NCI-H2029 treated with DMSO at 0.1 percent for 48 hours (cell line): ENCODE measurements around the gene GAMT.
A peak's percentile ranks its signal among the peaks of the same experiment; 100 is the strongest.

Source experiments
- DNase-seq: peaks from one replicate; lab custom pipeline; 2025; lab: John Stamatoyannopoulos, UW

The GAMT gene

DNA sequence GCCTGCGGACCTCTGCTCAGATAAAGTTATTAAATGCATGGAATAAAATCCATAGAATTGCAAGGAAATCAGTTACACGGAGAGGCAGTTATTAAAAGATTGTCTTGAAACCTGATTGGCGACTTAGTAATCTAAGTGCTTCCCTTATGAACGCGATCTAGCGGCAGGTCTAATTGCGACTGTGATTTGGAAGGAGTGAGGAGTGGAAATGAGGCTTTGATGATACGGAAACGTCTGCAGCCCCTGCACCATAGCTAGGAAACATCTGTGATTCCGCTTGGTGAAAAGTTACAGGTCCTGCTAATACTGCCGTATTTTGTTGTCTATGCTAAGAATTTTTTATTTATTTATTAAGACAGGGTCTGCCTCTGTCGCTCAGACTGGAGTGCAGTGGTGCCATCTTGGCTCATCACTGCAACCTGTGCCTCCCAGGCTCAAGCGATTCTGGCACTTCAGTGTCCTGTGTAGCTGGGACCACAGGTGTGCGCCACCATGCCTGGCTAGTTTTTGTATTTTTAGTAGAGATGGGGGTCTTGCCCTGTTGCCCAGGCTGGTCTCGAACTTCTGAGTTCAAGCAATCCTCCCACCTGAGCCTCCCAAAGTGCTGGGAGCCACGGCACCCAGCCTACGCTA is 16.7 kb downstream of the GAMT start:
- no peak for DNase-seq

DNA sequence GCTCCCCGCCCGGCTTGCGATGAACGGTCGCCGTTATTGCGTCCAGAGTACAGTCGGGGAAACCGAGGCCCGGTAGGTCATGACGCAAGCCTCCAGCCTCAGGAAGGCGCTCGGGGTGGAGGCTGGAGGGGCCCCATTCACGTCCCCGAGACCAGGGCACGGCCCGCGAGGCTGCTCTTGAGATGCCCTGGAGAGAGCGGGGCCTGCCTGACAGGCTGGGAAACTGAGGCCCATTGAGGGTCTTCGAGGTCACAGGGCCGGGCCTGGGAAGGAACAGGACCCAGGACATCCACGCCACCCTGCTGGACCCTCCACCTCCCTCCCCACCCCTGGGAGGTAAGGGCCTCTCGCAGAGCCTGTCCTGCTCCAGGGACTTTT is 17.3 kb downstream of the GAMT start:
- no peak for DNase-seq

DNA sequence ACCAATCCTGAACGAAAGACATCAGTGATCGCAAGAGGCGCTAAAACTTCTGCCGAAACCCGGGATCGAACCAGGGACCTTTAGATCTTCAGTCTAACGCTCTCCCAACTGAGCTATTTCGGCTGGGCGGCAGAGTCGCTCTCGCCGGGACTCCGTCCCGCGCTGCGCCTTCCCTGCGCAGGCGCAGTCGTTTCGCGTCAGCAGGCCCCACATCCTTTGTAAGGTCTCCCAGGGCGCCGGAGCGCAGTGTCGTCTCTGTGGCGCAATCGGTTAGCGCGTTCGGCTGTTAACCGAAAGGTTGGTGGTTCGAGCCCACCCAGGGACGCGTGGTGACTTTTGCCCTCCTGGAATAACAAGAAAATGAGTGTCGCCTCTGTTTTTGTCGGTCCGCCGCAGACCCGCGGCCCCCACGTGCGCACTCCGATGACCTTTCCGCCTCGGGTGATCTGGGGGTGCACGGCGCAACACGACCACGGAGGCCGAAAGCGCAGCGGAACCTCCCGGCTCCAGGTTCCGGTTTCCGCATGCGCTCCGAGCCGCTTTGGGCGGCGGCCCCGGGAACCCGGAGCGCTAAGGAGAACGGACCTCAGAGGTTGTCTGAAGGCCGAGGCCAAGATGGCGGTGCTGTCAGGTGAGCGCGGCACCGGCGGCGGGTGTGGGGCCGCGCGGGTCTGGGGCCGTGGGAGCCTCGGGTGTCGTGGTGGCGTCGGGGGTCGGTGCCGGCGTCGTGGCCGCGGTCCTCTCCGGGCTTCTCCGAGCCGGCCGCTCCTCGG is 17.8 kb downstream of the GAMT start, which contains the start of gene NDUFS7:
TSS of gene NDUFS7 (plus strand) at position 596 of the 773 bp plus-strand sequence. CDS start at position 616, 20 bp downstream.
- DNase-seq: peak; percentile 58

DNA sequence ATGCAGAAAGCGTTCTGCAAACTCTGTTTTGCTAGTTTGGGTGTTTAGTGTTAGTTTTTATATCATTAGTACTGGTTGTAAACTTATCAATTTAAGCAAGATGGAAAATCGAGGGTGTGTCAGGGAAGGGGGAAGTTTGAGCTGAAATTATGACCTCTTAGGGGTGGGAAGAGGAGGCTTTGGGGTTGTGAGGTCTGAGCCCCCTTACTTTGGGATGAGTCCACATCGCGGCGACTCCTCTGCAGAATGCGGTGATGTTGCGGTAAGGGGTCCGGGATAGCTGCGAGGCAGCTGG is 18.4 kb downstream of the GAMT start:
- DNase-seq: no peak

DNA sequence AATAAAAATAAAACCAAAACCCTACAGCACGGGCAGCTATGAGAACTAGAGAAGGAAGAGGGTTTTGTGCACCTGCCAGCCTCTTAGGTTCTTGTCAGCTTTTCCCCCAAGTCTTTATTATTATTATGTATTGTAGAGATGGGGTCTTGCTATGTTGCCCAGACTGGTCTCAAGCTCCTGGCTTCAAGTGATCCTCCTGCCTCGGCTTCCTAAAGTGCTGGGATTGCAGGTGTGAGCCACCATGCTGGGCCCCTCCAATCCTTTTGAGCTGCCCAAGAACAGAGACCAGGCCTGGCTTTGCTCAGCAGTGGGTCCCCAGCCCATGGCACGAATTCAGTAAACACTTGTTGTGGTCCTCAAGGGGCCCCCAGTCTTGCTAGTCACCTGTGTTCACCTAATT is 19.1 kb downstream of the GAMT start:
- no peak for DNase-seq

DNA sequence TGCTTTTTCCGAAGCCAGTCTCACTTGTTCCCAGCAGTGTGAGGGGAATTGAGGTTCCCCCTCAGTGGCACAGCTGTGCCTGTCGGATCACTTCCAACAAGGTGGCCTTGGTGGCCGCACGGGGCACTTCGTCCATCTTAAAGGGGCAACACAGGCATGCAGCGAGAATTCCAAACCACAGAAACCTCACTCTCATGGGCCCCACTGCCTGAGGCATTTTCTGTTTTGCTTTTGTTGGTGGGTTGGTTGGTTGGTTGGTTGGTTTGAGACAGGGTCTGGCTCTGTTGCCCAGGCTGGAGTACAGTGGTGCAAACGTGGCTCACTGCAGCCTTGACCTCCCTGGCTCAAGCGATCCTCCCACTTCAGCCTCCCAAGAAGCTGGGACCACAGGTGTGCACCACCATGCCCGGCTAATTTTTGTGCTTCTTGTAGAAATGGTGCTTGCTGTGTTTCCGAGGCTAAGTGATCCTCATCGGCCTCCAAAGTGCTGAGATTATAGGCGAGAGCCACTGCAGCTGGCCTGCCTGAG is 21.3 kb downstream of the GAMT start:
- DNase-seq: no peak

DNA sequence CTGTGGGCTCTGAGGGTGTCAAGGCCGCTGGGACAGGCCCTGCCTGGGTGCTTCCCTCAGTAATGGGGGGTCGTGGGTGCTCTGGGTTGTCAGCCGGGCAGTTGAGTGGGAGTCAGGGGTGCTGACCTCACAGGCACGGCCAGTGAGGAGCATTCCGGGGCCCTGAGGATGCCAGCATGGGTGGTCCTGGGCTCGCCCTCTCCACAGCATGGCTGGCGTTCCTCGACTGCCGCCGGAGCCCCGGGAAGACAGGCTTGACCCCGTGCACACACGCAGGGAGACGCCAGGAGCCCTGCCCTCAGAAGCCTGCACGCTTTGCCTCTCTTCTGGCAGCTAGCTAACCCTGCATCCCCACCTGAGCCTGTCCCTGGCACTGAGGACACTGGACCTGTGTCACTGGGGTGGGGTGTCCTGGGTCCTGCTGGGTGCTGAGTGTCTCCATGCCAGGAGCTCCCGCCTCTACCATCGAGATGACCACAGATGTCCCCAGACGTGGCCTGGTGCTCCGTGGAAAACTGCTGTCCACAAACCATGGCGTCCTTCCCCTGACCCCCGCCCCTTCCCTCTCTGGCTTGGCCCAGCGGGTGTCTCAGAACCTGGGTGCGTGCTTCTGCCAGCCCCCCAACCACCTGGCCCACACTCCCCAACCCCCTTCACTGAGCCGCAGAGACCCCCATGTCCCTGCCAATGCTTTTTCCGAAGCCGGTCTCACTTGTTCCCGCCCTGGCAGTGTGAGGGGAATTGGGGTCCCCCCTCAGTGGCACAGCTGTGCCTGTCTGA is 22.0 kb downstream of the GAMT start:
- no peak for DNase-seq

DNA sequence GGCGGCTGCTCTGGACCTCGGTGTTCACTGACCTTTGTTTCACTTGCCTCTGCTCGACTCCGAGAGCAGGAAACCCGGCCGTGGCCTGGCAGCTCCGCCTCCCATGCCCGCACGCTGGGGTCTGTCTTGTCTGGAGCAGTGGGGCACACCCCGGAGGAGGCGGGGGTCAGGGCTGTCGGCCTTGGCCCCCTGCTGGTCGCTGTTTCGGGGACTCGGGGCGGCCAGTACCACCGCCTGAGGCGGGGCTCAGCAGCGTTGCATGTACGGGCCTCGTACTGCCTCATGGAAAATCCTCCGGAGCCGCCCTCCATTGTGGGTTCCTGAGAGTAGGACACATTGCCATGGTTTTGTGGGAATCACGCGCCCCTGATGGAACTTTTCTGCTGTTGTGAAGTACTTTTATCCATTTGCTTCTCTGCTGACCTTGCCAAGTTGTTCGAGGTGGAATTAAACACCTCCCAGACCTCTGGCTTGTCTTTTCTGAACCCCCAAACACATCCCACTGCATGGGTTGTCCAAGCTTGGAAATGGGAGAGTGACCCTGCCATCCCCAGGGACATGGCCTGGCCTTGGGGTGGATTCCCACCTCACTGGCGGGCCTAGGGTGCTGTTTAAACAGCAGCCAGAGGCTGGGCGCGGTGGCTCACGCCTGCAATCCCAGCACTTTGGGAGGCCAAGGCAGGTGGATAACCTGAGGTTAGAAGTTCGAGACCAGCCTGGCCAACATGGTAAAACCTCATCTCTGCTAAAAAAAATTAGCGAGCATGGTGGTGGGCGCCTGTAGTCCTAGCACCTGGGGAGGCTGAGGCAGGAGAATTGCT is 23.2 kb downstream of the GAMT start:
- DNase-seq: no peak

DNA sequence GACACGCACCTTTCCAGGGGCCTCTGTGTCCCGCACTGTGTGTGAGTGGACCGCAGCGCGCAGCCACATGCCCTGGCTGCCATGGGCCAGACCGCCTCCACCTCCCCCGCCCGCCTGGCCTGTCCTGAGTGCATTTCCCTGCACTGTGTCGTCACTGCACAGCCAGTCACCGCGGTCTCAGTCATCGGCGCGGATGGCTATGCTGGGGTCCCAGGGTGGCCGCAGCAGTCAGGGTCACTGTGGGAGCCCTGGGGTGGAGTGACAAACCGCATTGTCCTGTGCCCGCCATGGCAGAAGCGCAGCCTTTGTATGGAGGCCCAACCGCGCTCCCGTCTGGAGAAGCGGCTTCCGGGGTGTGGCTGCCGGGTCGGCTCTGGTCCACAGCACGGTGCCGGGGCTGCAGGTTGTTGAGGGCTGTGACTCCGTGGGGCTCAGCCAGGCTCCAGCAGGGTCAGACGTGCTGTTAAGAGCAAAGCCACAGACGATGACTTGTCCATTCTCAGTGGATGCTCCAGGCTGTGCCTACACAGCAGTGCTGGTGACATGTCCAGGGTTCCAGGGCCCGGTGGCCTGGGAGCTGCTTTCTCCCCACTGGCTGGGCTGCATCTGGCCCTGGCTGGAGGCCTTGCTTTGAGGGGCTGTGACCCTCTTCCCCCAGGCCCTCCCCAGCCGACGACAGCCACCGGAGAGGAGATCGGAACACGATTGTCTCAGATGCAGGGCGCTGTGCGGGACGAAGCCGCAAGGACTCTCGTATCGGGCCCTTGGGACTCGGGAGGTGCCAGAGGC is 24.0 kb downstream of the GAMT start:
- no peak for DNase-seq

DNA sequence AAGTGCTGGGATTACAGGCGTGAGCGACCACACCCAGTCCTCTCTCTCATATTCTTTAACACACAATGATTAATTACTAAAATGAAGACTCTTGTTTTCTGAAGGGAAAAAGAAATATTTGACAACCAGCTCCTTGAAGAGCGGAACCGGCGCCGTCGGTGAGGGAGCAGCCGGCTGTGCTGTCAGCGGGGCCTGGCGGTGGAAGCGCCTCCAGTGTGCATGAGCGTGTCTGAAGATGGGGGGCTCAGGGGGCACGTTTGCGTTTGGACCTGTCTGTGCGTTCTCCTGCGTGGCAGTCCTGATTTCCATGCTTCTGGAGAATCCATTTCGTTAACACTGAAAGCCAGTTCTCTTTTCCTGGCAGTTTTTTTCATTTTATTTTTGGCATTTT is 24.9 kb downstream of the GAMT start:
- no peak for DNase-seq

DNA sequence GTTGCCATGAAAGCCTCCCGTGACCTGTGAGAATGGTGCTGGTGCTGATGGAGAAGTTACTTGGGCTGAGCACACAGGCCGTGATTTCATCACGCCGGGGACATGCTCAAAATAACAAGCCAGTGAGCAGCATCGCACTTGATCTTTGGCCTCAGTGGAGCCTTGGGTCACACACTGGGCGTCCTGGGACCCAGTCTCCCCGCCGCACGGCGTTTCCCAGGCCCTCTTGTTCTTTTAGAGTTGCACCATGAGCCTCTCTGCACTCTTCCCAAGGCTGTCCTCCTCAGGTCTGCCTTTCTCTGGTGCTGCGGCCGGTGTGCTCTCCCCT is 27.1 kb downstream of the GAMT start:
- DNase-seq: no peak

DNA sequence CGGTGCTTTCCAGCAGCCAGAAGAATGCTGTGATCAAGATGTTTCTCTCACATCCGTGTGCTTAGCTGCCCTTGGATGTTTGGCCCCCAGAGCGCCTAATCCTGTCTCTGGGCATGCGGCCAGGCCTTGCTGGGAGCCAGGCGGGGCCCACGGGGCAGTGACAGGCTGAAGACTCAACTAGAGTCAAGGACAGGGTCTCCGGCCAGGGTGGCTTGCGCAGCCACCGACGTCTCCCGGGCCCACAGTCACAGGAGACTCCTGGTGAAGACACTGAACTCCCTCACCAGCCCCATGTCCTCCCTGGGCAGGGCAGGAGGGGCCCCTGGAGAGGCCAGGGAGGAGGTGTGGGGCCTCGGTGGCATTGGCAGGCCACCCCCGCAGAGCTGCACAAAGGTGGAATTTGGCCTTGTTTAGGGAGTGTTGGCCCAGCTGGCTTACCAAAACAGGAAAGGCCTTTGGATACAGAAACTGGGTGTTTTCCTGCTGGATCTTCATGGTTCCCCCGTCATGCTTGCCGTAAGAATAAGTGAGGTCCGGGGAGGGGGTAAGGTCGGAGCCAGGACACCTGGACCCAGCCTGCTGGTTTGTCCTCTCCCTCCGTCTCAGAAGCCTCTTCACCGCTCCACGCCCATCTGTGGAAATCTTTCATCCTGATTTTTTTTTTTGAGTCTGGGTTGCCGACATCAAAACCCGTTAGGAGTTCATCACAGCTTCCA is 27.6 kb downstream of the GAMT start:
- DNase-seq: no peak

DNA sequence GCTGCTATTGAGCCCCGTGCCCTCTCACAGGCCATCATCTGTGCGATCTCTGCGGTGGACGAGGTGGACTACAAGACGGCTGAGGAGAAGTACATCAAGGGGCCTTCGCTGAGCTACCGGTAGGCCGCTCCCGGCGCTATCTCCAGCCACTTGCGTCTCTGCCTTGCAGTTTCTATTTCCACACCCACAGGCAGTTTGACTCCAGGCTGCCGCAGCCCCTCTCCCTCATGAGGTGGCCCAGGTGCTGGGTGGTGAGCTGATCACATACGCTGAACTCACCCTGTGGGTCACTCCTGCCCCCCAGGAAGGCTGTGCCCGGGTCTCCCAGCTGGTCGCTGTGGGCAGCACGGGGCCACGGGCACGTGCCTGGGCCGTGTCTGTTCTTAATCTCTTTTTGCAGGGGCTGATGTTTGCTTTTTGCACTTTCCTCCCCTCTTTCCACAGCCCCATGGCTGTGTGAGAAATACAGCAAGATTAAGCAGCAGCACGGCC is 28.3 kb downstream of the GAMT start:
- no peak for DNase-seq

DNA sequence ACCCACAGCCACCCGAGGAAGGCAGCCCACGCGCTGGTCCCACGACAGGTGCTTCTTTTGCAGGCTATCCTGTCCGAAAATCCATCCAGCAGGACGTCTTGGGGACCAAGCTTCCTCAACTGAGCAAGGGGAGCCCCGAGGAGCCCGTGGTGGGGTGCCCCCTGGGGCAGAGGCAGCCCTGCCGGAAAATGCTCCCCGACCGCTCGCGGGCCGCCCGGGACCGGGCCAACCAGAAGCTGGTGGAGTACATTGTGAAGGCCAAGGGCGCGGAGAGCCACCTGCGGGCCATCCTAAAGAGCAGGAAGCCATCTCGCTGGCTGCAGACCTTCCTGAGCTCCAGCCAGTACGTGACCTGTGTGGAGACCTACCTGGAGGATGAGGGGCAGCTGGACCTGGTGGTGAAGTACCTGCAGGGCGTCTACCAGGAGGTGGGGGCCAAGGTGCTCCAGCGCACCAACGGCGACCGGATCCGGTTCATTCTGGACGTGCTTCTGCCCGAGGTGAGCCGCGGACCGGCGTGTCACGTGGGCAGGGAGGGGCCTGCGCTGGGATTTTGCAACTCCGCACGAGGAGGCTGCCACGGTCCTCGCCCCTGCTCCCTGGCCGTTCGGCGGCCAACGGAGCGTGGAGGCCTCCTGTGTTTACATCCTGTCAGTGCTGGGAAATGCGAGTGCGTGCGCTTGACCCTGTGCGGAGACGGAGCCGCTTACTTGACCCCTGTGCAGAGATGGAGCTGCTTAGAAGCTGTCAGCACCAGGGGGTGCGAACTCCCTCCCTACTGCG is 30.6 kb downstream of the GAMT start:
- no peak for DNase-seq

DNA sequence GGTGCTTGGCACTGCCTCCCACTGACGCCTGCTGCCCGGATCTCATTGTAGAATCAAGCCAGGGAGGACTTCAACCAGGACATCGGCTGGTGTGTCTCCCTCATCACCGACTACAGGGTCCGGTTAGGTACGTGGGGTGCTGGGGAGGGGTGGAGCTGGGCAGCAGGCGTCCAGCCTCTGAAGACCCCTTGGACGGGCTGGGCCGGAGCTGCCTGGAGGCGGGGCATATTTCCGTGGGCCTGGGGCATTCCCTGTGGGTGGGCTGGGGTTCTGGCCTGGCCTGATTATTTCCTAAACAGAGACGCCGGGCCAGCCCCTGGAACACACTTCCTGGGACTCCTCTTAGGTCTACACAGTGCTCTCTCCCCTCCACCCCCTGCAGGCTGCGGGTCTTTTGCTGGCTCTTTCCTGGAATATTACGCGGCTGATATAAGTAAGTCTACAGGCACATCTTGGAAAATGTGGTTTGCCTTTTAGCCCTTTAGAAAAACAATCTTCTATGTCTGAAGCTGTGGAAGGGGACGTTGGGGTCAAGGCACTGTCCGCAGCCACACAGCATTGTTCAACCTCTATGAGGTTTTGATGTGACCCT is 32.0 kb downstream of the GAMT start:
- DNase-seq: no peak

DNA sequence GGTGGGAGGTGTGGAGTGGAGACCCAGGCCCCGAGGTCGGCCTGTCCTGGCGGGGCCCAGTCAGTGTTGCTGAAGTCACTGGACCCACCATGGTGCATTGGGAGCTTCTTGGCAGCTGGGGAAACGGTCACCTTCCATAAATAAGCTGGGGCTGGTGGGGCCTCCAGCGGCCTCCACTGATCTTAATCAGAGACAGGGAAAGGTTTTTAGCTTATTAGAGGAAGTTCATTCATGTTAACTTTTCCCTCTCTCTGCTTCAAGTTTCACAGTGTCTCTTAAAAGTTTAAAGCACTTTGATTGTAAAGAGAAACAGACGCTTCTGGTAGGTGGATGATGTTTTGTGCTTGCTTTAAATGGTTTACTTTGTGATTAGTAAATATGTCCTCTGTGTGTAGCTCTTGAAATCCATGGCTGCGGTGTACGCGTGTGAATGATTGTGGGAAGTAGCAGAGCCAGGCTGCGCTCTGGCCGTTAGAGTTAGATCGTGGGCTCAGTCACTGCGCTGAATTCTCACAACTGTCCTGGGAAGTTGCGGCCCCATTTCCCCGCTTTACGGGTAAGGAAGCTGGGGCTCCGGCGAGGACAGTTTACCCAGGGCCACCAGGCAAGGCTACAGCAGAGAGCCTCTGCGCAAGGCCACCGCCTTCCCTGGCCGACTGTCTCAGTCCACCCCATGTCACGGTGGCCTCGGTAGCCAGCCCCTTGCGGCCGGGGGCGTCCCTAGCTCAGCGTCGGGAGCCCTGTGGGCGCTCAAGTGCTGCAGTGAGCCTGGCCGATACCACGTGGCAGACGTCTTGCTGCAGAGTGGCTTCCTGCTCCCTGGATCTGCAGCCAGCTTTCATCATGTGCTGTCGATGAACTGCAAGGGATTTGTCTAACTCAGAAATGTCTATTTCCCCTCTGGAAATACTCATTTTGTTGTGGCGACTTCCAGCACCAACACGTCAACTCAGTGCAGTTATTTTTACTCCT is 34.2 kb downstream of the GAMT start:
- no peak for DNase-seq

DNA sequence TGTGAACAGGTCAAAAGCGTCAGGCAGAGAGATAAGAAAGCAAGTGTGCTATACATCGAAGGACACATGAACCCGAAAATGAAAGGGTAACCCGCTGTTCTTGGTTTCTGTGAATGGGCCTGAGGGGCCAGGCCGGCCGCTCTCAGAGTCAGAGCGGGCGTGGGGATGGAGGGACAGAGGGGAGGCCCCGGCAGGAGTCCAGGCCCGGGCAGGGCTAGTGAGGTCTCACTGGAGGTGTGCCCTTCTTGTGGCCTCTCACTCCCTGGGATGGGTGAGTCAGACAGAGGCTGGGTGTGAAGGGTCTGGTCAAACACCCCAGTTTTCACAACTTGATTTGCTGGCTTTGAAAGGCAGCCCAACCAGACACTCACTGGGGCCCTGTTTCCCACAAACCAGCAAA is 35.0 kb downstream of the GAMT start:
- DNase-seq: no peak
